H1 (cell line): Measurements from ENCODE around the gene TMCC3. TPM values are rescaled to one million over a fixed set of nuclear protein-coding genes. Genes with fewer than 3 reads are reported as not detected.

Experiments used
- CTCF ChIA-PET: fragments of 300-600 bp; sonication (Branson Sonifier 250); formaldehyde crosslinking; loops from one replicate; lab custom pipeline; 2021; ENCODE audit not compliant: partially characterized antibody; lab: Charles Lee
- POLR2A ChIA-PET: fragments of 300-600 bp; sonication (Branson Sonifier 250); formaldehyde crosslinking; loops from one replicate; lab custom pipeline; 2021; ENCODE audit warnings: inconsistent platforms; ENCODE audit not compliant: partially characterized antibody; lab: Charles Lee
- DNase-seq, 2 experiments: peaks; one replicate each; pipeline versions ENCODE4 v3.0.0 to v3.0.0-alpha.2; 2010 to 2022; ENCODE audit warnings: low spot score in 2 of 2, low read depth in 1 of 2, mixed read lengths in 1 of 2
- FAIRE-seq: peaks from 2 replicates; lab custom pipeline; 2011; peaks lifted over from hg19 to GRCh38; lab: Jason Lieb, UNC
- H2AFZ ChIP-seq: 2 replicates; pipeline ENCODE4 v1.8.1; 2012; ENCODE audit warnings: low read length, inconsistent platforms
- H2AK5ac ChIP-seq: 2 replicates; pipeline ENCODE4 v1.6.1; 2013; ENCODE audit warnings: low read depth, low read length
- H2BK120ac ChIP-seq: replicated peaks from 2 replicates; pipeline ENCODE3; 2013; ENCODE audit warnings: low read depth, low read length, inconsistent platforms
- H2BK12ac ChIP-seq: 2 replicates; pipeline ENCODE4 v1.6.1; 2013; ENCODE audit warnings: low read depth, low read length
- H2BK15ac ChIP-seq: 2 replicates; pipeline ENCODE4 v1.6.1; 2013; ENCODE audit warnings: low read length
- H2BK20ac ChIP-seq: 2 replicates; pipeline ENCODE4 v1.6.1; 2013; ENCODE audit warnings: low read length
- H2BK5ac ChIP-seq: 2 replicates; pipeline ENCODE4 v1.6.1; 2013; ENCODE audit warnings: low read depth, low read length
- H3K14ac ChIP-seq: 2 replicates; pipeline ENCODE4 v1.6.1; 2013; ENCODE audit warnings: inconsistent platforms; ENCODE audit not compliant: insufficient read length
- H3K18ac ChIP-seq: 2 replicates; pipeline ENCODE4 v1.6.1; 2013; ENCODE audit warnings: low read length; ENCODE audit errors: extremely low read depth
- H3K23ac ChIP-seq: 2 replicates; pipeline ENCODE4 v1.6.1; 2013; ENCODE audit warnings: inconsistent platforms; ENCODE audit not compliant: insufficient read length
- H3K23me2 ChIP-seq: 2 replicates; pipeline ENCODE4 v1.6.1; 2013; ENCODE audit warnings: low read depth, low read length
- H3K27ac ChIP-seq: 2 replicates; pipeline ENCODE4 v1.6.1; 2011; ENCODE audit warnings: low read depth, low read length, inconsistent platforms
- H3K27me3 ChIP-seq, 4 experiments: replicated peaks in 1 of 4; 1 replicate in 1 of 4; 2 replicates in 3 of 4; pipeline versions ENCODE4 v1.6.1 to v1.8.1; 2011 to 2013; ENCODE audit warnings: low read length in 3 of 4, mild to moderate bottlenecking in 3 of 4, inconsistent platforms in 2 of 4, mixed read lengths in 2 of 4, moderate library complexity in 1 of 4; ENCODE audit not compliant: control insufficient read depth in 3 of 4, insufficient read depth in 3 of 4; ENCODE audit errors: extremely low read depth in 1 of 4
- H3K36me3 ChIP-seq, 4 experiments: 2 replicates each; pipeline versions ENCODE4 v1.6.1 to v1.8.1; 2011 to 2013; ENCODE audit warnings: mild to moderate bottlenecking in 4 of 4, low read length in 3 of 4, moderate library complexity in 2 of 4, control low read depth in 1 of 4, inconsistent platforms in 1 of 4; ENCODE audit not compliant: insufficient read depth in 4 of 4, control insufficient read depth in 2 of 4
- H3K4ac ChIP-seq: replicated peaks from 2 replicates; pipeline ENCODE3; 2013; ENCODE audit warnings: low read length, low read depth, mixed read lengths, inconsistent platforms; ENCODE audit not compliant: insufficient read length
- H3K4me1 ChIP-seq, 4 experiments: replicated peaks in 1 of 4; 1 replicate in 1 of 4; 2 replicates in 3 of 4; pipeline versions ENCODE4 v1.6.1 to v1.8.1; 2011 to 2013; ENCODE audit warnings: low read length in 3 of 4, inconsistent platforms in 2 of 4, mixed read lengths in 1 of 4; ENCODE audit not compliant: insufficient read depth in 4 of 4, control insufficient read depth in 3 of 4
- H3K4me2 ChIP-seq, 2 experiments: 2 replicates each; pipeline versions ENCODE4 v1.6.1 to v1.8.1; 2011 to 2013; ENCODE audit warnings: low read depth in 2 of 2, low read length in 2 of 2, control low read depth in 1 of 2, inconsistent platforms in 1 of 2, mild to moderate bottlenecking in 1 of 2; ENCODE audit not compliant: insufficient read depth in 1 of 2
- H3K4me3 ChIP-seq, 4 experiments: fragments of 200-600, 300-600 bp in 1 of 4; sonication (generic), shearing (Covaris generic), sonication (Bioruptor Twin) in 1 of 4; 2 replicates each; pipeline versions ENCODE4 v1.5.1 to v1.8.1; 2011 to 2016; ENCODE audit warnings: low read length in 4 of 4, low read depth in 3 of 4, control low read depth in 2 of 4, inconsistent platforms in 2 of 4, mild to moderate bottlenecking in 2 of 4, mixed read lengths in 1 of 4, moderate library complexity in 1 of 4; ENCODE audit not compliant: insufficient read depth in 2 of 4; ENCODE audit errors: extremely low read depth in 1 of 4
- H3K56ac ChIP-seq: replicated peaks from 2 replicates; pipeline ENCODE3; 2013; ENCODE audit warnings: low read depth, mild to moderate bottlenecking, mixed read lengths, low read length, inconsistent platforms; ENCODE audit not compliant: insufficient read length
- H3K79me1 ChIP-seq: 2 replicates; pipeline ENCODE4 v1.6.1; 2013; ENCODE audit warnings: low read depth, low read length, control low read depth
- H3K79me2 ChIP-seq, 2 experiments: 2 replicates each; pipeline versions ENCODE4 v1.6.1 to v1.8.1; 2012 to 2013; ENCODE audit warnings: low read length in 2 of 2, mild to moderate bottlenecking in 2 of 2, inconsistent platforms in 1 of 2; ENCODE audit not compliant: insufficient read depth in 2 of 2, control insufficient read depth in 1 of 2
- H3K9ac ChIP-seq, 4 experiments: replicated peaks in 1 of 4; 1 replicate in 1 of 4; 2 replicates in 3 of 4; pipeline versions ENCODE4 v1.6.1 to v1.8.1; 2011 to 2013; ENCODE audit warnings: low read depth in 3 of 4, low read length in 3 of 4, control low read depth in 2 of 4, mild to moderate bottlenecking in 2 of 4, moderate library complexity in 2 of 4, inconsistent platforms in 1 of 4; ENCODE audit errors: extremely low read depth in 1 of 4
- H3K9me3 ChIP-seq, 2 experiments: 2 replicates each; pipeline versions ENCODE4 v1.6.1 to v1.8.1; 2012 to 2013; ENCODE audit warnings: mild to moderate bottlenecking in 2 of 2, moderate library complexity in 2 of 2, control low read depth in 1 of 2, inconsistent platforms in 1 of 2, low read depth in 1 of 2, low read length in 1 of 2, mixed read lengths in 1 of 2; ENCODE audit not compliant: insufficient read depth in 2 of 2
- H4K20me1 ChIP-seq, 2 experiments: replicated peaks in 1 of 2; 2 replicates each; pipeline versions ENCODE3 to v1.8.1; 2011 to 2013; ENCODE audit warnings: inconsistent platforms in 2 of 2, low read length in 2 of 2, mild to moderate bottlenecking in 1 of 2; ENCODE audit not compliant: insufficient read depth in 2 of 2, control insufficient read depth in 1 of 2
- H4K5ac ChIP-seq: 2 replicates; pipeline ENCODE4 v1.6.1; 2013; ENCODE audit warnings: low read length, low read depth, mixed read lengths, inconsistent platforms; ENCODE audit not compliant: insufficient read length
- H4K8ac ChIP-seq: 2 replicates; pipeline ENCODE4 v1.8.0; 2013; ENCODE audit warnings: mild to moderate bottlenecking, moderate library complexity, low read length, inconsistent platforms; ENCODE audit not compliant: insufficient read depth; ENCODE audit errors: extremely low read depth
- H4K91ac ChIP-seq: replicated peaks from 2 replicates; pipeline ENCODE3; 2013; ENCODE audit warnings: low read length, mixed read lengths, inconsistent platforms; ENCODE audit not compliant: insufficient read length
- ATF3 ChIP-seq: IDR thresholded peaks from 2 replicates; pipeline ENCODE4 v1.6.1; 2011; ENCODE audit warnings: low read depth, mild to moderate bottlenecking, low read length; ENCODE audit not compliant: insufficient read depth
- BRCA1 ChIP-seq: IDR thresholded peaks from 2 replicates; pipeline ENCODE4 v1.6.1; 2012; ENCODE audit warnings: low read depth, low read length, improper control_type of control experiment
- CEBPB ChIP-seq: IDR thresholded peaks from 2 replicates; pipeline ENCODE4 v1.6.1; 2012; ENCODE audit warnings: low read depth, low read length
- CTBP2 ChIP-seq: IDR thresholded peaks from 2 replicates; pipeline ENCODE4 v1.7.0; 2011; ENCODE audit warnings: borderline replicate concordance, mild to moderate bottlenecking, moderate library complexity, mixed read lengths, low read length; ENCODE audit not compliant: insufficient read depth, insufficient read length
- GTF2F1 ChIP-seq: IDR thresholded peaks from 2 replicates; pipeline ENCODE4 v1.6.1; 2012; ENCODE audit warnings: low read depth, low read length, improper control_type of control experiment, borderline replicate concordance
- HDAC2 ChIP-seq, 2 experiments: fragments of 300-600 bp in 1 of 2; sonication (generic) in 1 of 2; IDR thresholded peaks; 2 replicates each; pipeline ENCODE4 v1.6.1; 2011 to 2012; ENCODE audit warnings: low read depth in 2 of 2, low read length in 2 of 2, mild to moderate bottlenecking in 2 of 2, moderate library complexity in 2 of 2, borderline replicate concordance in 1 of 2, inconsistent platforms in 1 of 2
- RAD21 ChIP-seq, 2 experiments: IDR thresholded peaks in 1 of 2; conservative IDR thresholded peaks in 1 of 2; 2 replicates each; pipeline ENCODE4 v1.6.1; 2011; ENCODE audit warnings: low read depth in 2 of 2, low read length in 2 of 2, improper control_type of control experiment in 1 of 2, inconsistent platforms in 1 of 2, mild to moderate bottlenecking in 1 of 2, moderate library complexity in 1 of 2
- RFX5 ChIP-seq: IDR thresholded peaks from 2 replicates; pipeline ENCODE4 v1.6.1; 2011; ENCODE audit warnings: low read depth, low read length, improper control_type of control experiment, borderline replicate concordance
- SP1 ChIP-seq: IDR thresholded peaks from 2 replicates; pipeline ENCODE4 v1.6.1; 2011; ENCODE audit warnings: low read depth, low read length
- YY1 ChIP-seq: IDR thresholded peaks from 2 replicates; pipeline ENCODE4 v1.6.1; 2011; ENCODE audit warnings: low read depth, mild to moderate bottlenecking, low read length
- WGBS, 2 experiments: shearing (Covaris generic) in 1 of 2; methylation state at CpG; one replicate each; pipeline versions ENCODE4 v1.1.6 to v1.1.7; 2013 to 2015; ENCODE audit warnings: low lambda C conversion rate in 2 of 2, mixed read lengths in 2 of 2, inconsistent platforms in 1 of 2, low coverage in 1 of 2, missing lambda C conversion rate in 1 of 2; ENCODE audit not compliant: insufficient replicate concordance in 2 of 2, insufficient coverage in 1 of 2, insufficient read length in 1 of 2; ENCODE audit errors: extremely low coverage in 1 of 2, missing lambda C conversion rate in 1 of 2; 5-methylcytosine and 5-hydroxymethylcytosine counted together
- polyA plus RNA-seq, 7 experiments: library from polyadenylated mRNA; depleted of rRNA in 3 of 7; stranded (reverse) in 5 of 7; unstranded in 2 of 7; fragments of >200 nt in 5 of 7; fragments of 200-250 nt in 2 of 7; gene quantifications; 1 replicate in 5 of 7; 2 replicates in 1 of 7; 4 replicates in 1 of 7; pipeline versions ENCODE4 v1.2.1 to v1.2.3, GENCODE V29; 2011 to 2013; ENCODE audit warnings: missing spikeins in 2 of 7, mixed read lengths in 2 of 7
- total RNA-seq: library from RNA; stranded (reverse); fragmentation: NEBNext Ultra II Directional; extraction: Animal tissue kit (Norgen Biotek cat#: 25700); gene quantifications from 2 replicates; pipeline ENCODE4 v1.2.1, GENCODE V29; 2021

Gene TMCC3
- total and polyA plus RNA-seq, 2 of the 8 experiments (the other 6 are each of a cell fraction or from before 2014, with no cell fraction given) = 1.7 to 4.1 TPM

- no peaks in the 10 kb centered on the region for H3K79me2 ChIP-seq
- no peak overlapping the region for H3K27ac ChIP-seq
- no peaks in the 10 kb centered on the region for H3K9me3 ChIP-seq
- H4K5ac ChIP-seq = no peak overlapping the region
- H4K20me1 ChIP-seq = no peaks in the 10 kb centered on the region
- no peak overlapping the region for H3K4ac ChIP-seq
- no peak overlapping the region for H2BK20ac ChIP-seq
- no peak overlapping the region for H2BK12ac ChIP-seq
- no peak overlapping the region for H3K14ac ChIP-seq
- H3K4me2 ChIP-seq = no peak overlapping the region
- POLR2A ChIA-PET = no interaction called here
- no peak overlapping the region for H3K18ac ChIP-seq
- H3K4me3 ChIP-seq = no peak overlapping the region
- H3K9ac ChIP-seq = no peak overlapping the region
- no peak overlapping the region for H2BK5ac ChIP-seq
- no peaks in the 10 kb centered on the region for H3K79me1 ChIP-seq
- H3K27me3 ChIP-seq = no peaks in the 10 kb centered on the region
- 90% methylated on average over 7 of the region's 7 CpGs; no CpG with 5 or more reads in 1 of the 2 experiments for WGBS, 2 experiments
- H3K23me2 ChIP-seq = no peaks in the 10 kb centered on the region
- H2BK120ac ChIP-seq = no peak overlapping the region
- no peak overlapping the region for H3K23ac ChIP-seq
- H2BK15ac ChIP-seq = no peak overlapping the region
- H2AFZ ChIP-seq = no peak overlapping the region
- no peak overlapping the region for H4K8ac ChIP-seq
- no peak overlapping the region for H3K56ac ChIP-seq
- H2AK5ac ChIP-seq = no peak overlapping the region
- H4K91ac ChIP-seq = no peak overlapping the region
- H3K4me1 ChIP-seq = no peaks in the 10 kb centered on the region; a peak in 1 of 7 replicates
- DNase-seq (no peak), FAIRE-seq (no peak)
- CTCF ChIA-PET = interaction anchor here (0.6 kb wide), 1 partner anchor 280 kb away, joined by 4 read pairs; no protein-coding TSS in a partner anchor
- no peaks in the 10 kb centered on the region for H3K36me3 ChIP-seq
- TF ChIP-seq CEBPB = no peak
- TF ChIP-seq ATF3 = no peak
- no peak for TF ChIP-seq HDAC2 (IDR thresholded peaks at IDR 0.05; ENCODE audit: borderline replicate concordance in 1 of 2, low read depth in 2 of 2, low read length in 2 of 2)
- TF ChIP-seq CTBP2 = no peak
- TF ChIP-seq RAD21 (IDR thresholded peaks at IDR 0.05 in 1 of 2, conservative IDR thresholded peaks at IDR 0.05 in 1 of 2; ENCODE audit: low read depth in 2 of 2, low read length in 2 of 2) = no peak
- no peak for TF ChIP-seq RFX5
- no peak for TF ChIP-seq BRCA1
- no peak for TF ChIP-seq YY1
- no peak for TF ChIP-seq GTF2F1
- no peak for TF ChIP-seq SP1
Observed at GRCh38 chr12:94570161-94570560, 80.2 kb downstream of the TMCC3 start.
